IPS-NIHi11 (cell line): Measurements from ENCODE around the gene POLD1.

Source experiments
- DNase-seq: peaks from one replicate; pipeline ENCODE4 v3.0.0; 2012; ENCODE audit warnings: mixed read lengths, low spot score

POLD1 gene

GRCh38 chr19:50418176-50419021 is 34.3 kb downstream of the POLD1 start, which contains the start of gene SPIB:
Gene SPIB (plus strand): TSS chr19:50418938. CDS start chr19:50418963, 25 bp downstream.
- DNase-seq, result no peak

- DNase-seq, result no peak
Observed at GRCh38 chr19:50419022-50419579, 35.0 kb downstream of the POLD1 start.

GRCh38 chr19:50419580-50420035 is 35.5 kb downstream of the POLD1 start:
- DNase-seq, result peak; percentile 62

GRCh38 chr19:50420127-50420526 is 36.0 kb downstream of the POLD1 start:
- DNase-seq, result no peak

- DNase-seq, result no peak
Observed at GRCh38 chr19:50420808-50421207, 36.7 kb downstream of the POLD1 start.

GRCh38 chr19:50422397-50423278 is 38.5 kb downstream of the POLD1 start:
- DNase-seq, result no peak

GRCh38 chr19:50423279-50424113 is 39.3 kb downstream of the POLD1 start:
- DNase-seq, result no peak

GRCh38 chr19:50425581-50425980 is 41.4 kb downstream of the POLD1 start:
- no peak for DNase-seq

GRCh38 chr19:50427318-50427925 is 43.3 kb downstream of the POLD1 start:
- DNase-seq, result no peak

GRCh38 chr19:50427997-50428425 is 43.9 kb downstream of the POLD1 start:
- no peak for DNase-seq

- no peak for DNase-seq
Observed at GRCh38 chr19:50428772-50429463, 44.8 kb downstream of the POLD1 start.

GRCh38 chr19:50430888-50431342 is 46.8 kb downstream of the POLD1 start:
- DNase-seq, result no peak

GRCh38 chr19:50431343-50432220 is 47.4 kb downstream of the POLD1 start:
- peak; percentile 92 for DNase-seq

GRCh38 chr19:50432221-50433028 is 48.3 kb downstream of the POLD1 start, which contains the start of gene MYBPC2:
Gene MYBPC2 (plus strand): TSS chr19:50432892. CDS start chr19:50432954, 62 bp downstream.
- DNase-seq, result peak; percentile 60

- no peak for DNase-seq
Observed at GRCh38 chr19:50433201-50434180, 49.3 kb downstream of the POLD1 start.

GRCh38 chr19:50434525-50434924 is 50.4 kb downstream of the POLD1 start:
- no peak for DNase-seq

- no peak for DNase-seq
Observed at GRCh38 chr19:50435221-50435620, 51.1 kb downstream of the POLD1 start.
